SIG-M5 (cell line): Measurements from ENCODE around the gene ANLN.

ENCODE experiments used
- DNase-seq: peaks from one replicate; lab custom pipeline; 2025; lab: John Stamatoyannopoulos, UW

Gene ANLN

GRCh38 chr7:36408589-36408988 lies 18.9 kb downstream of the ANLN start:
- DNase-seq = no peak

- DNase-seq = no peak
These were observed 19.5 kb downstream of the ANLN start for GRCh38 chr7:36409180-36409579.

GRCh38 chr7:36415144-36415543 lies 25.5 kb downstream of the ANLN start:
- DNase-seq = no peak

- no peak for DNase-seq
These were observed 26.6 kb downstream of the ANLN start for GRCh38 chr7:36416251-36416650.

GRCh38 chr7:36420307-36420706 lies 30.6 kb downstream of the ANLN start:
- no peak for DNase-seq

- no peak for DNase-seq
These were observed 32.4 kb downstream of the ANLN start for GRCh38 chr7:36422072-36422471.

GRCh38 chr7:36423633-36424032 lies 34.0 kb downstream of the ANLN start:
- no peak for DNase-seq

GRCh38 chr7:36430186-36430585 lies 40.5 kb downstream of the ANLN start:
- DNase-seq = no peak

- no peak for DNase-seq
These were observed 41.2 kb downstream of the ANLN start for GRCh38 chr7:36430881-36431280.

GRCh38 chr7:36438211-36438610 lies 48.5 kb downstream of the ANLN start:
- DNase-seq = no peak

- no peak for DNase-seq
These were observed 50.0 kb downstream of the ANLN start for GRCh38 chr7:36439624-36440023.

GRCh38 chr7:36440880-36441279 lies 51.2 kb downstream of the ANLN start:
- DNase-seq = no peak

- no peak for DNase-seq
These were observed 51.8 kb downstream of the ANLN start for GRCh38 chr7:36441344-36442022.

GRCh38 chr7:36448781-36449379 lies 59.2 kb downstream of the ANLN start:
- no peak for DNase-seq

GRCh38 chr7:36449685-36450084 lies 60.0 kb downstream of the ANLN start:
- DNase-seq = no peak

GRCh38 chr7:36453769-36454168 lies 64.1 kb downstream of the ANLN start:
- DNase-seq = no peak

GRCh38 chr7:36455646-36456045 lies 66.0 kb downstream of the ANLN start:
- no peak for DNase-seq

- DNase-seq = no peak
These were observed 66.5 kb downstream of the ANLN start for GRCh38 chr7:36456138-36456537.

- DNase-seq = no peak
These were observed 66.9 kb downstream of the ANLN start for GRCh38 chr7:36456548-36456947.

- DNase-seq = no peak
These were observed 69.7 kb downstream of the ANLN start for GRCh38 chr7:36459236-36459960.

- no peak for DNase-seq
These were observed 71.3 kb downstream of the ANLN start for GRCh38 chr7:36460811-36461429.

- no peak for DNase-seq
These were observed 73.0 kb downstream of the ANLN start for GRCh38 chr7:36462551-36463137.

GRCh38 chr7:36464271-36464670 lies 74.6 kb downstream of the ANLN start:
- no peak for DNase-seq
